HL-60 (cell line): Measurements from ENCODE around the gene ZNF785.

Experiments
- DNase-seq, 2 experiments: peaks; one replicate each; pipeline ENCODE4 v3.0.0-alpha.2; 2010 to 2020; ENCODE audit warnings: low read depth in 1 of 2, low spot score in 1 of 2
- H3K27ac ChIP-seq: fragments of 250-450 bp; sonication (Bioruptor Pico); replicated peaks from 2 replicates; pipeline ENCODE4 v1.5.1; 2020; ENCODE audit warnings: mild to moderate bottlenecking, moderate library complexity
- H3K27me3 ChIP-seq: fragments of 250-450 bp; sonication (Bioruptor Pico); 2 replicates; pipeline ENCODE4 v1.5.1; 2021; ENCODE audit warnings: mild to moderate bottlenecking, moderate library complexity; ENCODE audit not compliant: insufficient read depth, poor library complexity, severe bottlenecking
- H3K4me3 ChIP-seq: replicated peaks from 2 replicates; pipeline ENCODE4 v1.5.1; 2011; ENCODE audit warnings: mild to moderate bottlenecking, control low read depth, low read length; ENCODE audit not compliant: insufficient read depth
- CTCF ChIP-seq: IDR thresholded peaks from one replicate; pipeline ENCODE4 v1.5.1; 2011; ENCODE audit warnings: low read length, control low read depth, inconsistent platforms; ENCODE audit not compliant: insufficient read depth
- GABPA ChIP-seq: IDR thresholded peaks from 2 replicates; pipeline ENCODE4 v1.6.1; 2012; ENCODE audit warnings: low read depth
- POLR2AphosphoS5 ChIP-seq: IDR thresholded peaks from 2 replicates; pipeline ENCODE4 v1.6.1; 2012; ENCODE audit warnings: low read depth
- REST ChIP-seq: IDR thresholded peaks from 2 replicates; pipeline ENCODE4 v1.6.1; 2012; ENCODE audit warnings: low read depth; ENCODE audit not compliant: insufficient replicate concordance
- SPI1 ChIP-seq: IDR thresholded peaks from 2 replicates; pipeline ENCODE4 v1.6.1; 2012; ENCODE audit warnings: low read depth, mild to moderate bottlenecking, borderline replicate concordance

The ZNF785 gene

GRCh38 chr16:30554557-30555314 is 30.8 kb downstream of the ZNF785 start:
- Histone ChIP-seq H3K4me3 (no peak overlapping the region), H3K27ac (no peak overlapping the region), H3K27me3 (no peaks in the 10 kb centered on the region)
- TF ChIP-seq CTCF (no peak), REST (no peak), GABPA (no peak), SPI1 (no peak), POLR2AphosphoS5 (no peak)
- no peak for DNase-seq

GRCh38 chr16:30553393-30553899 is 32.1 kb downstream of the ZNF785 start:
- peak in 1 of 2 experiments; percentile 46 for DNase-seq
- Histone ChIP-seq H3K27me3 (no peaks in the 10 kb centered on the region), H3K4me3 (no peak overlapping the region), H3K27ac (no peak overlapping the region)
- TF ChIP-seq SPI1 (peak; percentile 98), CTCF (no peak)

GRCh38 chr16:30552956-30553355 is 32.5 kb downstream of the ZNF785 start:
- TF ChIP-seq CTCF (no peak), SPI1 (no peak), GABPA (no peak), REST (no peak), POLR2AphosphoS5 (no peak)
- Histone ChIP-seq H3K27me3 (no peaks in the 10 kb centered on the region), H3K4me3 (no peak overlapping the region), H3K27ac (no peak overlapping the region)
- DNase-seq: no peak

GRCh38 chr16:30551781-30552180 is 33.7 kb downstream of the ZNF785 start:
- H3K27me3 ChIP-seq: no peaks in the 10 kb centered on the region
- DNase-seq: peak in 1 of 2 experiments; percentile 47
- no peak overlapping the region for H3K4me3 ChIP-seq
- no peak overlapping the region for H3K27ac ChIP-seq
- TF ChIP-seq SPI1: no peak
